Astrocyte of the spinal cord (primary cell): Measurements from ENCODE around the gene DDX23.
"Not testable (repeated sequence)": the region's sequence is repeated elsewhere in the genome, so short reads cannot be mapped to it uniquely, and the experiment has no call there.

ENCODE experiments used
- DNase-seq: peaks from one replicate; pipeline ENCODE4 v3.0.0; 2011; ENCODE audit warnings: low read depth, low spot score
- H3K4me3 ChIP-seq: 2 replicates; pipeline ENCODE4 v1.5.1; 2011; ENCODE audit warnings: low read depth, mild to moderate bottlenecking, low read length, moderate library complexity
- CTCF ChIP-seq: IDR thresholded peaks from 2 replicates; pipeline ENCODE4 v1.5.1; 2012; ENCODE audit warnings: low read depth, mild to moderate bottlenecking, low read length, inconsistent platforms
- in situ Hi-C: cut with HindIII; loops from 2 replicates; pipeline ENCODE4 v1.10.0; 2017; ENCODE audit warnings: low sequenced_read_pairs

DDX23 gene

GRCh38 chr12:48875944-48876515 is 24.1 kb upstream of the DDX23 start:
- TF ChIP-seq CTCF: no peak
- in situ Hi-C loops: no loop called here
- no peak overlapping the region for H3K4me3 ChIP-seq
- DNase-seq: no peak

GRCh38 chr12:48873534-48873933 is 21.6 kb upstream of the DDX23 start:
- DNase-seq, in situ Hi-C loops, H3K4me3 ChIP-seq: not testable (repeated sequence)

- no peak overlapping the region for H3K4me3 ChIP-seq
- no peak for DNase-seq
- in situ Hi-C loops: no loop called here
- no peak for TF ChIP-seq CTCF
These were observed 21.1 kb upstream of the DDX23 start for GRCh38 chr12:48873096-48873495.

GRCh38 chr12:48869191-48869590 is 17.2 kb upstream of the DDX23 start:
- in situ Hi-C loops: no loop called here
- DNase-seq: no peak
- H3K4me3 ChIP-seq: no peak overlapping the region
- TF ChIP-seq CTCF: no peak

- no peak for TF ChIP-seq CTCF
- in situ Hi-C loops: no loop called here
- no peak for DNase-seq
- H3K4me3 ChIP-seq: no peak overlapping the region
These were observed 16.5 kb upstream of the DDX23 start for GRCh38 chr12:48868451-48868850.

GRCh38 chr12:48866052-48866711 is 14.2 kb upstream of the DDX23 start:
- in situ Hi-C loops: no loop called here
- peak overlapping the region; percentile 51 for H3K4me3 ChIP-seq
- DNase-seq: no peak
- no peak for TF ChIP-seq CTCF

- H3K4me3 ChIP-seq: peak within 1 kb of the TSS; percentile 51
- DNase-seq: peak; percentile 90
- TF ChIP-seq CTCF: peak; percentile 13
- in situ Hi-C loops: no loop called here
These were observed 13.5 kb upstream of the DDX23 start, which contains the start of gene RND1 for GRCh38 chr12:48865281-48866051. Gene RND1 (minus strand): TSS chr12:48865870. CDS start chr12:48865767, 103 bp downstream.
